Lower leg skin (tissue), 3 donors: ENCODE measurements around the gene CST3.

Source experiments
- CTCF ChIP-seq, 3 donors: fragments of 450-650 bp; IDR thresholded peaks; one replicate each; pipeline ENCODE4 v1.5.1; 2016; ENCODE audit warnings: antibody characterized with exemption in 3 of 3, mild to moderate bottlenecking in 3 of 3, moderate library complexity in 2 of 3
- POLR2A ChIP-seq, 2 donors: fragments of 450-650 bp; IDR thresholded peaks; one replicate each; pipeline ENCODE4 v1.6.1; 2016 to 2017; ENCODE audit warnings: antibody characterized with exemption in 2 of 2, mild to moderate bottlenecking in 1 of 2, moderate library complexity in 1 of 2

- TF ChIP-seq CTCF (IDR thresholded peaks at IDR 0.05): no peak
- TF ChIP-seq POLR2A (IDR thresholded peaks at IDR 0.05): no peak
These were observed 25.4 kb downstream of the CST3 start for GRCh38 chr20:23612396-23612795.
